GM23338 (cell line): ENCODE data around the gene TMEM131L.
"Not testable (repeated sequence)": the region's sequence is repeated elsewhere in the genome, so short reads cannot be mapped to it uniquely, and the experiment has no call there.

Experiments
- CREB1 ChIP-seq: fragments of 250-450 bp; sonication (Bioruptor Pico); IDR thresholded peaks from 2 replicates; pipeline ENCODE4 v1.5.0; 2020; ENCODE audit warnings: low read depth, mild to moderate bottlenecking, moderate library complexity
- EZH2 ChIP-seq: fragments of 200-600 bp; sonication (generic); IDR thresholded peaks from one replicate; pipeline ENCODE4 v1.8.0; 2017; ENCODE audit warnings: antibody characterized with exemption, mild to moderate bottlenecking, low read depth; ENCODE audit not compliant: unreplicated experiment
- POLR2AphosphoS5 ChIP-seq: IDR thresholded peaks from 2 replicates; pipeline ENCODE4 v1.6.1; 2016; ENCODE audit warnings: antibody characterized with exemption, low read depth
- ZNF114 ChIP-seq: fragments of 250-450 bp; sonication (Bioruptor Pico); IDR thresholded peaks from 2 replicates; pipeline ENCODE4 v1.5.0; 2020; ENCODE audit warnings: mild to moderate bottlenecking, moderate library complexity
- TF ChIP-seq, protein P1 (sequence below), 2 experiments: fragments of 200-600 bp in 1 of 2; sonication (generic) in 1 of 2; conservative IDR thresholded peaks; 2 replicates each; pipeline versions ENCODE4 v1.5.1 to v1.6.1; 2016 to 2017; ENCODE audit warnings: antibody characterized with exemption in 2 of 2, low read depth in 2 of 2, mild to moderate bottlenecking in 2 of 2, moderate library complexity in 1 of 2
- TF ChIP-seq, protein P2 (sequence below): fragments of 250-450 bp; sonication (Bioruptor Pico); IDR thresholded peaks from 2 replicates; pipeline ENCODE4 v1.5.0; 2020; ENCODE audit warnings: mild to moderate bottlenecking, moderate library complexity
- TF ChIP-seq, protein P3 (sequence below): IDR thresholded peaks from one replicate; pipeline ENCODE4 v1.6.1; 2018; ENCODE audit warnings: antibody characterized with exemption; ENCODE audit not compliant: unreplicated experiment

DNA sequence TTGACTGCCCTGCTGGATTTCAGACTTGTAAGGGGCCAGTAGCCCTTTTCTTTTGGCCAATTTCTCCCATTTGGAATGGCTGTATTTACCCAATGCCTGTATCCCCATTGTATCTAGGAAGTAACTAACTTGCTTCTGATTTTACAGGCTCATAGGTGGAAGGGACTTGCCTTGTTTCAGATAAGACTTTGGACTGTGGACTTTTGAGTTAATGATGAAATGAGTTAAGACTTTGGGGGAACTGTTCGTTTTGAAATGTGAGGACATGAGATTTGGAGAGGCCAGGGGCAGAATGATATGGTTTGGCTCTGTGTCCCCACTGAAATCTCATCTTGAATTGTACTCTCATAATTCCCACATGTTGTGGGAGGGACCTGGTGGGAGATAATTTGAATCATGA, 200.3 kb downstream of the TMEM131L start:
- TF ChIP-seq, protein P1, sequence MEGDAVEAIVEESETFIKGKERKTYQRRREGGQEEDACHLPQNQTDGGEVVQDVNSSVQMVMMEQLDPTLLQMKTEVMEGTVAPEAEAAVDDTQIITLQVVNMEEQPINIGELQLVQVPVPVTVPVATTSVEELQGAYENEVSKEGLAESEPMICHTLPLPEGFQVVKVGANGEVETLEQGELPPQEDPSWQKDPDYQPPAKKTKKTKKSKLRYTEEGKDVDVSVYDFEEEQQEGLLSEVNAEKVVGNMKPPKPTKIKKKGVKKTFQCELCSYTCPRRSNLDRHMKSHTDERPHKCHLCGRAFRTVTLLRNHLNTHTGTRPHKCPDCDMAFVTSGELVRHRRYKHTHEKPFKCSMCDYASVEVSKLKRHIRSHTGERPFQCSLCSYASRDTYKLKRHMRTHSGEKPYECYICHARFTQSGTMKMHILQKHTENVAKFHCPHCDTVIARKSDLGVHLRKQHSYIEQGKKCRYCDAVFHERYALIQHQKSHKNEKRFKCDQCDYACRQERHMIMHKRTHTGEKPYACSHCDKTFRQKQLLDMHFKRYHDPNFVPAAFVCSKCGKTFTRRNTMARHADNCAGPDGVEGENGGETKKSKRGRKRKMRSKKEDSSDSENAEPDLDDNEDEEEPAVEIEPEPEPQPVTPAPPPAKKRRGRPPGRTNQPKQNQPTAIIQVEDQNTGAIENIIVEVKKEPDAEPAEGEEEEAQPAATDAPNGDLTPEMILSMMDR (conservative IDR thresholded peaks at IDR 0.05; ENCODE audit: low read depth in 2 of 2), result not testable (repeated sequence)
- TF ChIP-seq POLR2AphosphoS5; EZH2; CREB1 (CRISPR knock-in tag); ZNF114 (CRISPR knock-in tag): not testable (repeated sequence)
- TF ChIP-seq, protein P2, sequence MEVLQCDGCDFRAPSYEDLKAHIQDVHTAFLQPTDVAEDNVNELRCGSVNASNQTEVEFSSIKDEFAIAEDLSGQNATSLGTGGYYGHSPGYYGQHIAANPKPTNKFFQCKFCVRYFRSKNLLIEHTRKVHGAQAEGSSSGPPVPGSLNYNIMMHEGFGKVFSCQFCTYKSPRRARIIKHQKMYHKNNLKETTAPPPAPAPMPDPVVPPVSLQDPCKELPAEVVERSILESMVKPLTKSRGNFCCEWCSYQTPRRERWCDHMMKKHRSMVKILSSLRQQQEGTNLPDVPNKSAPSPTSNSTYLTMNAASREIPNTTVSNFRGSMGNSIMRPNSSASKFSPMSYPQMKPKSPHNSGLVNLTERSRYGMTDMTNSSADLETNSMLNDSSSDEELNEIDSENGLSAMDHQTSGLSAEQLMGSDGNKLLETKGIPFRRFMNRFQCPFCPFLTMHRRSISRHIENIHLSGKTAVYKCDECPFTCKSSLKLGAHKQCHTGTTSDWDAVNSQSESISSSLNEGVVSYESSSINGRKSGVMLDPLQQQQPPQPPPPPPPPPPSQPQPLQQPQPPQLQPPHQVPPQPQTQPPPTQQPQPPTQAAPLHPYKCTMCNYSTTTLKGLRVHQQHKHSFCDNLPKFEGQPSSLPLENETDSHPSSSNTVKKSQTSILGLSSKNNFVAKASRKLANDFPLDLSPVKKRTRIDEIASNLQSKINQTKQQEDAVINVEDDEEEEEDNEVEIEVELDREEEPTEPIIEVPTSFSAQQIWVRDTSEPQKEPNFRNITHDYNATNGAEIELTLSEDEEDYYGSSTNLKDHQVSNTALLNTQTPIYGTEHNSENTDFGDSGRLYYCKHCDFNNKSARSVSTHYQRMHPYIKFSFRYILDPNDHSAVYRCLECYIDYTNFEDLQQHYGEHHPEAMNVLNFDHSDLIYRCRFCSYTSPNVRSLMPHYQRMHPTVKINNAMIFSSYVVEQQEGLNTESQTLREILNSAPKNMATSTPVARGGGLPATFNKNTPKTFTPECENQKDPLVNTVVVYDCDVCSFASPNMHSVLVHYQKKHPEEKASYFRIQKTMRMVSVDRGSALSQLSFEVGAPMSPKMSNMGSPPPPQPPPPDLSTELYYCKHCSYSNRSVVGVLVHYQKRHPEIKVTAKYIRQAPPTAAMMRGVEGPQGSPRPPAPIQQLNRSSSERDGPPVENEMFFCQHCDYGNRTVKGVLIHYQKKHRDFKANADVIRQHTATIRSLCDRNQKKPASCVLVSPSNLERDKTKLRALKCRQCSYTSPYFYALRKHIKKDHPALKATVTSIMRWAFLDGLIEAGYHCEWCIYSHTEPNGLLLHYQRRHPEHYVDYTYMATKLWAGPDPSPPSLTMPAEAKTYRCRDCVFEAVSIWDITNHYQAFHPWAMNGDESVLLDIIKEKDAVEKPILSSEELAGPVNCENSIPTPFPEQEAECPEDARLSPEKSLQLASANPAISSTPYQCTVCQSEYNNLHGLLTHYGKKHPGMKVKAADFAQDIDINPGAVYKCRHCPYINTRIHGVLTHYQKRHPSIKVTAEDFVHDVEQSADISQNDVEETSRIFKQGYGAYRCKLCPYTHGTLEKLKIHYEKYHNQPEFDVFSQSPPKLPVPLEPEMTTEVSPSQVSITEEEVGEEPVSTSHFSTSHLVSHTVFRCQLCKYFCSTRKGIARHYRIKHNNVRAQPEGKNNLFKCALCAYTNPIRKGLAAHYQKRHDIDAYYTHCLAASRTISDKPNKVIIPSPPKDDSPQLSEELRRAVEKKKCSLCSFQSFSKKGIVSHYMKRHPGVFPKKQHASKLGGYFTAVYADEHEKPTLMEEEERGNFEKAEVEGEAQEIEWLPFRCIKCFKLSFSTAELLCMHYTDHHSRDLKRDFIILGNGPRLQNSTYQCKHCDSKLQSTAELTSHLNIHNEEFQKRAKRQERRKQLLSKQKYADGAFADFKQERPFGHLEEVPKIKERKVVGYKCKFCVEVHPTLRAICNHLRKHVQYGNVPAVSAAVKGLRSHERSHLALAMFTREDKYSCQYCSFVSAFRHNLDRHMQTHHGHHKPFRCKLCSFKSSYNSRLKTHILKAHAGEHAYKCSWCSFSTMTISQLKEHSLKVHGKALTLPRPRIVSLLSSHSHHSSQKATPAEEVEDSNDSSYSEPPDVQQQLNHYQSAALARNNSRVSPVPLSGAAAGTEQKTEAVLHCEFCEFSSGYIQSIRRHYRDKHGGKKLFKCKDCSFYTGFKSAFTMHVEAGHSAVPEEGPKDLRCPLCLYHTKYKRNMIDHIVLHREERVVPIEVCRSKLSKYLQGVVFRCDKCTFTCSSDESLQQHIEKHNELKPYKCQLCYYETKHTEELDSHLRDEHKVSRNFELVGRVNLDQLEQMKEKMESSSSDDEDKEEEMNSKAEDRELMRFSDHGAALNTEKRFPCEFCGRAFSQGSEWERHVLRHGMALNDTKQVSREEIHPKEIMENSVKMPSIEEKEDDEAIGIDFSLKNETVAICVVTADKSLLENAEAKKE (CRISPR knock-in tag), result not testable (repeated sequence)
- TF ChIP-seq, protein P3, sequence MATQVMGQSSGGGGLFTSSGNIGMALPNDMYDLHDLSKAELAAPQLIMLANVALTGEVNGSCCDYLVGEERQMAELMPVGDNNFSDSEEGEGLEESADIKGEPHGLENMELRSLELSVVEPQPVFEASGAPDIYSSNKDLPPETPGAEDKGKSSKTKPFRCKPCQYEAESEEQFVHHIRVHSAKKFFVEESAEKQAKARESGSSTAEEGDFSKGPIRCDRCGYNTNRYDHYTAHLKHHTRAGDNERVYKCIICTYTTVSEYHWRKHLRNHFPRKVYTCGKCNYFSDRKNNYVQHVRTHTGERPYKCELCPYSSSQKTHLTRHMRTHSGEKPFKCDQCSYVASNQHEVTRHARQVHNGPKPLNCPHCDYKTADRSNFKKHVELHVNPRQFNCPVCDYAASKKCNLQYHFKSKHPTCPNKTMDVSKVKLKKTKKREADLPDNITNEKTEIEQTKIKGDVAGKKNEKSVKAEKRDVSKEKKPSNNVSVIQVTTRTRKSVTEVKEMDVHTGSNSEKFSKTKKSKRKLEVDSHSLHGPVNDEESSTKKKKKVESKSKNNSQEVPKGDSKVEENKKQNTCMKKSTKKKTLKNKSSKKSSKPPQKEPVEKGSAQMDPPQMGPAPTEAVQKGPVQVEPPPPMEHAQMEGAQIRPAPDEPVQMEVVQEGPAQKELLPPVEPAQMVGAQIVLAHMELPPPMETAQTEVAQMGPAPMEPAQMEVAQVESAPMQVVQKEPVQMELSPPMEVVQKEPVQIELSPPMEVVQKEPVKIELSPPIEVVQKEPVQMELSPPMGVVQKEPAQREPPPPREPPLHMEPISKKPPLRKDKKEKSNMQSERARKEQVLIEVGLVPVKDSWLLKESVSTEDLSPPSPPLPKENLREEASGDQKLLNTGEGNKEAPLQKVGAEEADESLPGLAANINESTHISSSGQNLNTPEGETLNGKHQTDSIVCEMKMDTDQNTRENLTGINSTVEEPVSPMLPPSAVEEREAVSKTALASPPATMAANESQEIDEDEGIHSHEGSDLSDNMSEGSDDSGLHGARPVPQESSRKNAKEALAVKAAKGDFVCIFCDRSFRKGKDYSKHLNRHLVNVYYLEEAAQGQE, result not testable (repeated sequence)
